GM12878 (cell line): ENCODE data around the gene NUDT13. TPM values are rescaled to one million over a fixed set of nuclear protein-coding genes. Genes with fewer than 3 reads are reported as not detected.

ENCODE experiments used
- ATF2 ChIP-seq: IDR thresholded peaks from 2 replicates; pipeline ENCODE4 v1.6.1; 2012; ENCODE audit warnings: low read length, inconsistent platforms
- BRCA1 ChIP-seq: IDR thresholded peaks from 2 replicates; pipeline ENCODE4 v1.6.1; 2011; ENCODE audit warnings: low read depth, low read length, improper control_type of control experiment
- CHD2 ChIP-seq: IDR thresholded peaks from 2 replicates; pipeline ENCODE4 v1.6.1; 2011; ENCODE audit warnings: low read depth, low read length, improper control_type of control experiment, borderline replicate concordance
- DPF2 ChIP-seq: fragments of 450-650 bp; IDR thresholded peaks from 2 replicates; pipeline ENCODE4 v1.6.1; 2017; ENCODE audit warnings: mild to moderate bottlenecking
- E4F1 ChIP-seq: fragments of 450-650 bp; IDR thresholded peaks from 2 replicates; pipeline ENCODE4 v1.6.1; 2018; ENCODE audit warnings: borderline replicate concordance, mild to moderate bottlenecking; ENCODE audit not compliant: partially characterized antibody
- EP300 ChIP-seq, 2 experiments: fragments of 150-350 bp in 1 of 2; IDR thresholded peaks; 2 replicates each; pipeline ENCODE4 v1.6.1; 2011 to 2012; ENCODE audit warnings: low read depth in 2 of 2, low read length in 2 of 2, borderline replicate concordance in 1 of 2, improper control_type of control experiment in 1 of 2, inconsistent platforms in 1 of 2; ENCODE audit not compliant: control insufficient read depth in 1 of 2
- HDGF ChIP-seq: fragments of 450-650 bp; IDR thresholded peaks from 2 replicates; pipeline ENCODE4 v1.6.1; 2016; ENCODE audit warnings: antibody characterized with exemption
- NBN ChIP-seq: fragments of 450-650 bp; IDR thresholded peaks from 2 replicates; pipeline ENCODE4 v1.6.1; 2016
- NFIC ChIP-seq: IDR thresholded peaks from 2 replicates; pipeline ENCODE4 v1.6.1; 2012; ENCODE audit warnings: low read depth, mild to moderate bottlenecking, inconsistent platforms, low read length, moderate library complexity
- NR2C1 ChIP-seq: fragments of 450-650 bp; IDR thresholded peaks from 2 replicates; pipeline ENCODE4 v1.6.1; 2017; ENCODE audit warnings: antibody characterized with exemption, mild to moderate bottlenecking, moderate library complexity
- REST ChIP-seq: IDR thresholded peaks from 2 replicates; pipeline ENCODE4 v1.6.1; 2012; ENCODE audit warnings: mild to moderate bottlenecking, low read depth, low read length
- SMC3 ChIP-seq: IDR thresholded peaks from 2 replicates; pipeline ENCODE4 v1.6.1; 2011; ENCODE audit warnings: low read length, improper control_type of control experiment, borderline replicate concordance
- USF2 ChIP-seq: IDR thresholded peaks from 2 replicates; pipeline ENCODE4 v1.6.1; 2011; ENCODE audit warnings: low read depth, low read length, improper control_type of control experiment, borderline replicate concordance
- ZNF622 ChIP-seq: fragments of 450-650 bp; IDR thresholded peaks from 2 replicates; pipeline ENCODE4 v1.6.1; 2017; ENCODE audit warnings: mild to moderate bottlenecking, inconsistent platforms
- polyA plus RNA-seq, 11 experiments: library from polyadenylated mRNA; depleted of rRNA in 4 of 11; unstranded in 6 of 11; stranded (reverse) in 5 of 11; fragments of >200 nt; fragmentation: Nextera tagmentation in 4 of 11; fragmentation: Illumina TruSeq in 1 of 11; extraction: Ambion mirVana in 4 of 11; extraction: Trizol in 1 of 11; gene quantifications; 1 replicate in 1 of 11; 2 replicates in 10 of 11; pipeline versions ENCODE4 v1.2.1 to v1.2.3, GENCODE V29; 2011 to 2016; ENCODE audit warnings: inconsistent platforms in 2 of 11, missing spikeins in 2 of 11, low read depth in 1 of 11
- total RNA-seq, 4 experiments: library from RNA; depleted of rRNA in 3 of 4; stranded (reverse); fragments of >200 nt in 3 of 4; fragmentation: Illumina TruSeq in 1 of 4; extraction: Trizol in 1 of 4; gene quantifications; 2 replicates each; pipeline versions ENCODE4 v1.2.1 to v1.2.3, GENCODE V29; 2013 to 2021
- TF ChIP-seq, protein P1 (sequence below): fragments of 450-650 bp; formaldehyde crosslinking; IDR thresholded peaks from 2 replicates; pipeline ENCODE4 v1.4.0; 2022; ENCODE audit warnings: mild to moderate bottlenecking, moderate library complexity
- TF ChIP-seq, protein P2 (sequence below): fragments of 450-650 bp; IDR thresholded peaks from 2 replicates; pipeline ENCODE4 v1.6.1; 2016; ENCODE audit warnings: mild to moderate bottlenecking

NUDT13 gene
- total and polyA plus RNA-seq, 10 of the 15 experiments (the other 5 are each of a cell fraction or from before 2014, with no cell fraction given), result 0.72 to 6.1 (median 1.9) TPM

DNA sequence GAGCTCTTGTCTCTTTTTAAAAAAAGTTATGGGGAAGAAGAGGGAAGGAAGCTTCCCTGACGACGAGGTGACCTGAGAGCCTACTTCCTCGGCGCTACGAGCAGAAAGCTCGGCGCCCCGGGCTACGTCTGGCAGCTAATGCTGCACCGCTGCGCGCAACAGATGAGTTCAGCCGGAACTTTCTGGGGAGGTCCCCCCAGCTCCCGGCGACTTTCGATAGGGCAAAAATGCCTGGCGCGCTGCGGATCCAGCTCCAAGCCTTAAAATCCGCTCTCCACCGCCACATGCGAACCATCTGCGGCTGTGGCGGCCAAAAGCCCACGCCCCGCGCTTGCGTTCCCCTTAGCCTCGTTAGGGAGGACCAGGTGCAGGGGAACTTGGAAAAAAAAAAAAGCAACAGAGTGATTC lies 14.2 kb upstream of the NUDT13 start (continued):
- TF ChIP-seq REST (0 out of 2 replicates have a peak, but pooled peaks have one; percentile 18), ZNF622 (no peak), ATF2 (no peak), NFIC (0 out of 2 replicates have a peak, but pooled peaks have one; percentile 21), E4F1 (no peak), BRCA1 (no peak), USF2 (no peak), SMC3 (no peak), NBN (no peak), HDGF (0 out of 2 replicates have a peak, but pooled peaks have one; percentile 6), DPF2 (no peak), CHD2 (no peak), NR2C1 (no peak), EP300 (IDR thresholded peaks at IDR 0.05; ENCODE audit: borderline replicate concordance in 1 of 2, control insufficient read depth in 1 of 2, low read depth in 2 of 2, low read length in 2 of 2) (no peak)
- TF ChIP-seq, protein P1, sequence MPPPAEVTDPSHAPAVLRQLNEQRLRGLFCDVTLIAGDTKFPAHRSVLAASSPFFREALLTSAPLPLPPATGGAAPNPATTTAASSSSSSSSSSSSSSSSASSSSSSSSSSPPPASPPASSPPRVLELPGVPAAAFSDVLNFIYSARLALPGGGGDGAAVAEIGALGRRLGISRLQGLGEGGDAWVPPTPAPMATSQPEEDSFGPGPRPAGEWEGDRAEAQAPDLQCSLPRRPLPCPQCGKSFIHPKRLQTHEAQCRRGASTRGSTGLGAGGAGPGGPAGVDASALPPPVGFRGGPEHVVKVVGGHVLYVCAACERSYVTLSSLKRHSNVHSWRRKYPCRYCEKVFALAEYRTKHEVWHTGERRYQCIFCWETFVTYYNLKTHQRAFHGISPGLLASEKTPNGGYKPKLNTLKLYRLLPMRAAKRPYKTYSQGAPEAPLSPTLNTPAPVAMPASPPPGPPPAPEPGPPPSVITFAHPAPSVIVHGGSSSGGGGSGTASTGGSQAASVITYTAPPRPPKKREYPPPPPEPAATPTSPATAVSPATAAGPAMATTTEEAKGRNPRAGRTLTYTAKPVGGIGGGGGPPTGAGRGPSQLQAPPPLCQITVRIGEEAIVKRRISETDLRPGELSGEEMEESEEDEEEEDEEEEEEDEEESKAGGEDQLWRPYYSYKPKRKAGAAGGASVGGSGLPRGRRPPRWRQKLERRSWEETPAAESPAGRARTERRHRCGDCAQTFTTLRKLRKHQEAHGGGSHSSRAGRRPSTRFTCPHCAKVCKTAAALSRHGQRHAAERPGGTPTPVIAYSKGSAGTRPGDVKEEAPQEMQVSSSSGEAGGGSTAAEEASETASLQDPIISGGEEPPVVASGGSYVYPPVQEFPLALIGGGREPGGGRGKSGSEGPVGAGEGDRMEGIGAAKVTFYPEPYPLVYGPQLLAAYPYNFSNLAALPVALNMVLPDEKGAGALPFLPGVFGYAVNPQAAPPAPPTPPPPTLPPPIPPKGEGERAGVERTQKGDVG, result no peak
- TF ChIP-seq, protein P2, sequence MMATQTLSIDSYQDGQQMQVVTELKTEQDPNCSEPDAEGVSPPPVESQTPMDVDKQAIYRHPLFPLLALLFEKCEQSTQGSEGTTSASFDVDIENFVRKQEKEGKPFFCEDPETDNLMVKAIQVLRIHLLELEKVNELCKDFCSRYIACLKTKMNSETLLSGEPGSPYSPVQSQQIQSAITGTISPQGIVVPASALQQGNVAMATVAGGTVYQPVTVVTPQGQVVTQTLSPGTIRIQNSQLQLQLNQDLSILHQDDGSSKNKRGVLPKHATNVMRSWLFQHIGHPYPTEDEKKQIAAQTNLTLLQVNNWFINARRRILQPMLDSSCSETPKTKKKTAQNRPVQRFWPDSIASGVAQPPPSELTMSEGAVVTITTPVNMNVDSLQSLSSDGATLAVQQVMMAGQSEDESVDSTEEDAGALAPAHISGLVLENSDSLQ, result no peak
